HG02852 (cell line): Measurements from ENCODE around the gene SLC5A3.

Source experiments
- ATAC-seq: cut with Tn5 transposase; IDR thresholded peaks from one replicate; pipeline ENCODE4 v1.9.1; 2021; ENCODE audit warnings: mild to moderate bottlenecking, moderate library complexity; ENCODE audit not compliant: unreplicated experiment

SLC5A3 gene

DNA sequence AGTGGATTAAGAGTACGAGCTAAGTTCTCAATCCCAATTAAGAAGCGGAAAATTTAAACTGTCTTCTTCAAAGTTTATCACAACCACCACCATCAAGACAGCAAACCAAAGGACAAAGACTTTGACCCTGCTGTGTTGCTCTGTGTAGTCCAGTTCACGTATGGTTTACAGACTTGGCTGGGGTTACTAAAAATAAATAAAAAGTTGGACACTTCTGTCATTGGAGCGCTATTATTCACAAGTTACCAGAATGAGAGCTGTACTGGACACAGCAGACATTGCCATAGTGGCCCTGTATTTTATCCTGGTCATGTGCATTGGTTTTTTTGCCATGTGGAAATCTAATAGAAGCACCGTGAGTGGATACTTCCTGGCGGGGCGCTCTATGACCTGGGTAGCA lies 21.6 kb downstream of the SLC5A3 start:
- no peak for ATAC-seq

DNA sequence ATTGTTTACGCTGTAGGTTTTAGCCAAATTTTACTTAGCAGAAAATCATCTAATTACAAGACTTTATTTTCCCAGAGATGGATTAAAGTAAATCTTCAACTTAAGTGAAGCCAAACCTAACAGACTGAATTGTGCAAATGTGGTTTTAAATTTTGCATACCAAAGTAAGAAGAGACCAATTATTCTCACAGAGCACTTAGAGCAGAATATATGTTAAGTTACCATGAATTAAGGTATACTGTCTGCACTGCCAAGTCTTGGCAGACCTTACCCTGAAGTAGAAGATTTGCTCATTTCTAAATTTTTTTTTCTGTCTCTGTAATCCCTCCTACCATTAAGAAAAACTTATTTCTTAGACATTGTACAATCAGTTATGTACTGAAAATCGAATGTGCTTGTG lies 24.1 kb downstream of the SLC5A3 start:
- no peak for ATAC-seq

DNA sequence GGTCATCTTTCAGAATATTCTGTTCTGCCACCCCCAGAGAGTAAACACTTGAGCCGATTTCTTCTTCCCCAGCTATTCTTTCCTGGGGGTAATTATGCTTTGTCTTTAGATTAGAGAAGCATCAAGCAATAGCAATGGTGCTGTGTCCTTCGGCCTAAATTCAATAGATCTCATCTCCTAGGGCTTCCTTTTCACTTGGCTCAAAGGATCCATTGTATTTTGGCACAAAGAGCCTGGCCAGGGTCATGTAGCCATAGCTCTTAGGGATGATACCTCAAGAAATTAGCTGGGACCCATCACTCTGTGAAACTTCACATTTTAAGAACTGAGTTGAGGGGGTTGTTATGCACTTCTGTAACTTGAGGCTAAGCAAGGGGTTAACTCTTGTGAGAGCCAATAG lies 27.0 kb downstream of the SLC5A3 start:
- ATAC-seq: no peak

DNA sequence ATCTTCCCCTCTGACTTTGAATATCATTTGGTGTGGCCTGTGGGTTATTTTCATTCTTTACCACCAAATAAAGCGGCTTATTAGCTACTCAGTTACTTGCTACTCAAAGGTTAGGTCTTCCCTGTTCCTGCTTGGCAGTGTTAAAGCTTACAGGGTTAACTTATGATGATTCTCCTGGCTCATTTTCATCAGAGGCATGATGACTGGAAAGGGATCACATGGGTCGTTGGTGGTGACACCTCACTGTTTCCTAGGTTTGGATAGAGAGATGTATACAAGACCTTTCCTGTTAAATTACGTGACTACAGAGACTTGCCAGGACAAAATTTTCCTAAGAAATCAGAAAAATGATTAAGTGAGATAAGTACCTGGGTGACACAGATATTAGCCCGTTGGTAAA lies 27.4 kb downstream of the SLC5A3 start:
- no peak for ATAC-seq

DNA sequence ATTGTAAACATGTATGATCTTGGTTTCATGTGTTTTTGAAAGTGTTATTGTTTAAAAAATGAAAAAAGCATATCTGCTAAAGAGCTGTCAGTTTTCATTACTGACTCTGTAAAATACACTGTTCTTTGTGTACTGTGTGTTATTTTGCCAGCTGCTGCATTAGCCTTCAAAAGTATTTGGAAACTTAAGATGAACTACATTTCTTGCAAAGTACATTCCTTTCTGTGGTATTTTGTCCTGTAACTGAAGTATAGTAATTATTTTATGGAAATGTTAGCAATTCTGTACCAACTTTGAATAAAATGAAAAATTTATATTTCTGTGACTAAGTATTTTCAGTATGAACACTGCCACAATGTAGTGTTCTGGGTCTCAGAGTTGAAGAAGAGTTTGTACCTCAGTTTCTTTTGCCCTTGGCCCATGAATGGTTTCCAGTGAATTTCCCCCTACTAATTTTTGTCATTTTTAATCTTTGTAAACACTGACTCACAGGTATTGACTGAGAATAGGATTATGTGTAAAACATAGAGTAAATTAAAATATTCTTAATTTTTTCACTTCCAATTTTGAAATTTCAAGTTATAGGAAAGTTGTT lies 32.7 kb downstream of the SLC5A3 start:
- ATAC-seq: no peak

DNA sequence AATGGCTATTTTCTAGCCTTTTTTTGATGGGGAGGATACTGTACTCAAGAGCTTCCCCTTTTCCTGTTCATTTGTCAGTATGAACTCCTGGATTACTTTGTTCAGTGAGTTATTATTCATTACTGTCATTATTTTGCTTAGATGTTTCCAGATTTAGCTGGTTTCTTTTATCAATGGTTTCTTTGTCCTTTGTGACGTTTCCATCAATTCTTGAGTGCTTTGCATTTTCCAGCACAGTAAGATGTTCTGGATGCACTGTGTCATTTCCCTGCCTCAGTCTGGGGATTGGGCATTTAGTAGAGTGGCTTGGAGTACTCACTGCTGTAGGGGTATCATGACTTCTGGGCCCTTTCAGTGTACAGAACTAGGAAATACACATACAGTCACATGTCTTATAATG lies 34.2 kb downstream of the SLC5A3 start:
- no peak for ATAC-seq

DNA sequence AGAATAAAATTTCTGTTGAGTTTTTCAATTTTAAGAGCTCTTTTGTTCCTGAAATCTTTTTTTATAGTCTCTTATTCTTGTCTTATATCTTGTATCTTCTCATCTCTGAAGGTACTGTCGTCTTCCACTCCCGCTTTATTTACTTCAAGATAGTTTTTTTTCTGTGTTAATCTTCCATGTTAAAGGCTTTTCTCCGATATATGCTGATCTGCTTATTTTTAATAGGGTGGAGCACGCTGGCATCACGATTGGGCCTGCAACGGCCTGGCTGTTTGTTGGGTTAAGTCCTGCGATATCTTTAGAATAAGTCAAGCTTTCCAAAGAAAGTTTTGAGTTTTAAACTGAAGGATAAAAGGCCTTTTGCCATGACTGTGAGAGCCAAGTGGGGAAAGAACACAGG lies 35.7 kb downstream of the SLC5A3 start:
- no peak for ATAC-seq

DNA sequence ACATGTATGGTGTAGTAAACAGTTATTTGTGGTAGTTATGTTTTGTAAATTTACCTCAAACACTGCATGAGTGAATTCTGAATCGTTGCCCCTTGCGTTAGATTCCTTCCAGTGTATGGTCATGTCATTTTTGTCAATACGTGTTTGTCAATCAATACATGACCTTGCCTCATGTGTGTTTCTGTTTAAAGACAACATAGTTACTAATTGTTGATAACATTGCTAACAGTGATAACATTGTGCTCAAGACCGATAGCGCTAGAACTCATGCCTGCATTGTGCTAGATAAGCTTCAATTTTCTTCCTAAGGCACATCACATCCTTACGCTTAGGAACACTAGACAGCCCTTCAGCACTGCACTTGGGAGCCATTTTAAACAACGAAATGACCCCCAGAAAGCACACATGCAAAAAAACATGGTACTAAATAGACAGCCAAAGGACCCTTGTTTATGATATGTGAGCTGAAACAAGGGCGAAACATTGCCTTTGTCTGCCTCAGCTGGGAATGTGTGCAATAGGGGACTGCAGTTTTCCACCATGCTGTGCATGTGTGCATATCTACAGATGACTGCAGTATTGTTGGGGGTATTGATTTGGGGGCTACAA lies 37.3 kb downstream of the SLC5A3 start:
- no peak for ATAC-seq

DNA sequence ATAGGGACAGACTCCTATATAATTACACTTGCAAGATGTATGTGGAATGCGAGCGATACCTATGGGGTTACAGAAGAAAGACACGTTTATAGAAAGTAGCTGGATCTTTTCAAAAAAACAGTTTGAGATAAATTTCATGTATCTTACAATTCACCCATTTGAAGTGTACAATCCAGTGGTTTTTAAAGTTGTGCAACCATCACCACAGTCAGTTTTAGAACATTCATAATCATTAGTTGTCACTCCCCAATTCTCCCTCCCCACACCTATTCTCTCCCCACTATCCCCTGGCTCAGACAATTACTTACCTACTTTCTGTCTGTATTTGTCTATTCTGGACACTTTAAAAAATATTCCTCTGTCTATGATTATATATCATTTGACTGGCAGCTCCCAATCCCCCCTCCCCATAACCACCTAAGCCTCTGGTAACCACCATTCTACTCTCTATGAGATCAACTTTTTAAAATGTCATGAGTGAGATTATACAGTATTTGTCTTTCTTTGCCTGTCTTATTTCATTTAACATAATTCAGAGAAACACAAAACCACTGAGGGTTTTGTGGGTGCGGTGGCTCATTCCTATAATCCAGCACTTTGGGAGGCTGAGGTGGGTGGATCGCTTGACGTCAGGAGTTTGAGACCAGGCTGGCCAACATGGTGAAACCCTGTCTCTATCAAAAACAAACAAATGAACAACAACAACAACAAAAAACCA lies 39.1 kb downstream of the SLC5A3 start:
- ATAC-seq: no peak

DNA sequence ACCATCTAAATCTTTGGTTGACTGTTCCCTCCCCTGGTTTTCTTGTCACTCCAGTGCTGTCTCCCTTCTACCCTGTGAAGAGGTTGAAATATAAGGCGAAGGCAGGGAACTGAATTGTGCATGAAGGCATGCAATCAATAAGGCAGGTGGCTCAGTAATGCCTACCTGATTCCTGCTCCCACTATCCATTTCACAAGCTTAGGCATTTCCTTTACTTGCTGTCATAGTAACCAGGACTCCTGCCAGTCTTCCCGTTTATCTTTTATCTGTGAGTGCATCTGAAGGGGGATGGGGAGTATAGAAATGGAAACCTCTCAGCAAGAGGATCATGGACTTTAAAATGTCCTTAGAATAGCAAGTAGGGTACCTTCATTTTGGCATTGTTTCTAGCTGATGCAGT lies 40.5 kb downstream of the SLC5A3 start:
- ATAC-seq: no peak

DNA sequence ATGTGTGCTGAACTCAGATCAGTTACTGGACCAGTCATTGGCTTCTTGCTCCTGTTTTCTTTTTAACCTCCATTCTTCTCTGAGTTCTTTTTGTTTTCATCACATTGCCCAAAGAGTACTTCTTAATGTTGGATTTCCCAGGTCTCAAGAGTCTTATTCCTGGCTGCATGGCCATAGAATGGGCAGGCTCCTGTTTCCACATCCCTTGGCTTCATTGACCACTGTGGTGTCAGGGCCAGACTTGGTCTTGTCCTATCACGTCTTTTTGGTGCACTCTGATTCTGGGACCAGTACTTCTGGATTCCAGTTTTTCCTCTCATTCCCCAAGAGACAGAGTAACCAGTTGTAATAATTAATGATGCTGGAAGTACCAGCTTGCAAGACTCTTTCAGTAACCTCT lies 41.8 kb downstream of the SLC5A3 start:
- no peak for ATAC-seq

DNA sequence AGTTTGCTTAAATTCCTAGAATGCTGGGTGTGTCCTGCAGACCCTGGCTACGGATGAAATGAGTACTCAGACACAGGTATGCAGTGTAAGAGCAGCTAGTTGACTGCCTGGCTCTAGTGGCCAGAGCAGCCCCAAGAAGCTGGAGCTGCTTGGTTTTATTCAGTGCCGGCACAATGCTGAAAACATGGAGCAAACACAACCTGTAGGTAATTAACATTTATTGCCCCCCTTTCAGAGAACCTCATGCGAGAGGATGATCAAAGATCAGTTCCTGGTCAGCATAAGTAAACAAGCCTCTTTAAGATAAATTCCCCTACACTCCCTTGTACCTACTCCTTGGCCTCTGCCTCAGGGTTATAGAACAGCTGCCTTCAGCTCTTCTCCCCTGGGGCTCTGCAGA lies 43.2 kb downstream of the SLC5A3 start:
- no peak for ATAC-seq

DNA sequence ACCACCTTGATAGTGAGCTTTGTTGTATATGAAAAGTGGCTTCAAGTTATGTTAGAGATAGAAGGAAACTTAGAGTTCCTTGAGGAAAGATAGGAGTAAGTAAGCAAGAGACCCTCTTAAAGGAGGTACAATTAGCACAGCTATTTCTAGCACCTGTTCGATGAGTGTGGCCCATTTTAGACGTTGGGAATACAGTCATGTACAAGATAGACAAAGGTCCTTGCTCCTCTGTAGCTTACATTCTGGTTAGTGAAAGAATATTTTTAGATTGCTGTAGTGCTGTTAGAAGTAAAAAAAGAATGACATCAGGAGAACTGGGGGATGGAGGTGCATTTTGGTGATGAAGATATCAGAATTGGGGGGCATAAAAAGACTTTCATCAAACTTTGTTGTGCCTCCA lies 47.5 kb downstream of the SLC5A3 start:
- no peak for ATAC-seq

DNA sequence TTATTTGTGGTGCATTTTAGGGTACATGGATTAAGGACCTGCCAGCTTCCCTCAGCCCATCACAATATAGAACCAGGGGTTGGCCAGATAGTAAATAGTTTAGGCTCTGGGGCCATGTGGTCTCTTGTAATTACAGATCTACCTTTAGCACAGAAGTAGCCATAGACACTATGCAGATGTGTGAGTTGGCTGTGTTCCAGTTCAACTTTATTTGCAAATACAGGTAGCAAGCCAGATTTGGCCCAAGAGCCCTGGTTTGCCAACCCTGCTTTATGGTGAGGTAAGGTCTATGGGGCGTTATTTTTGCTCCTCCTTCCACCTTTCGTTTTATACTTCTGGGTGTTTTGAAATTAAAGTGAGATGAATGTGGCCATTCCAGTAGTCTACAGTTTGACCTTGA lies 48.7 kb downstream of the SLC5A3 start:
- no peak for ATAC-seq
